ENCODE measurements around the gene ULBP1. TPM values are rescaled to one million over a fixed set of nuclear protein-coding genes. Genes with fewer than 3 reads are reported as not detected.

ULBP1 gene
- total and polyA plus RNA-seq, 8 donors, result 0.02 to 1.3 (median 0.09) TPM; not detected in 3

GRCh38 chr6:149975400-149975799 is 11.7 kb downstream of the ULBP1 start:
- no peak for FAIRE-seq
- ATAC-seq, result no peak
- Histone ChIP-seq H3K27ac (no peak overlapping the region), H3K36me3 (no peaks in the 10 kb centered on the region), H3K4me3 (no peak overlapping the region), H3K4me1 (no peaks in the 10 kb centered on the region), H3K27me3 (peaks cover 0 to 9% (median 0%) of the 10 kb centered on the region in 4 donors), H3K9me3 (no peaks in the 10 kb centered on the region)
- no peak for TF ChIP-seq CTCF (IDR thresholded peaks at IDR 0.05)
- DNase-seq, result no peak
- intact Hi-C loops (cut with DNase I), result no loop called here

- H3K36me3 ChIP-seq, result no peaks in the 10 kb centered on the region
- DNase-seq, result no peak
- TF ChIP-seq CTCF (IDR thresholded peaks at IDR 0.05), result no peak
- intact Hi-C loops (cut with DNase I), result no loop called here
- no peak for ATAC-seq
- no peaks in the 10 kb centered on the region for H3K9me3 ChIP-seq
- peaks cover 0 to 9% (median 0%) of the 10 kb centered on the region in 4 donors for H3K27me3 ChIP-seq
- H3K4me3 ChIP-seq, result no peak overlapping the region
- H3K27ac ChIP-seq, result no peak overlapping the region
- no peak for FAIRE-seq
- 52 to 81% methylated on average over 4 of the region's 4 CpGs for WGBS, 2 donors
- no peaks in the 10 kb centered on the region for H3K4me1 ChIP-seq
Measured at GRCh38 chr6:149977221-149977620, 13.5 kb downstream of the ULBP1 start.

- Histone ChIP-seq H3K9me3 (no peaks in the 10 kb centered on the region), H3K27me3 (peaks cover 0 to 9% (median 0%) of the 10 kb centered on the region in 4 donors), H3K4me1 (no peaks in the 10 kb centered on the region), H3K4me3 (no peak overlapping the region), H3K36me3 (no peaks in the 10 kb centered on the region), H3K27ac (no peak overlapping the region)
- no peak for ATAC-seq
- DNase-seq, result no peak
- no peak for FAIRE-seq
- intact Hi-C loops (cut with DNase I), result no loop called here
- TF ChIP-seq CTCF (IDR thresholded peaks at IDR 0.05), result no peak
Measured at GRCh38 chr6:149978610-149979009, 14.9 kb downstream of the ULBP1 start.

GRCh38 chr6:149979293-149979692 is 15.6 kb downstream of the ULBP1 start:
- no peaks in the 10 kb centered on the region for H3K36me3 ChIP-seq
- H3K4me3 ChIP-seq, result no peak overlapping the region
- peaks cover 0 to 9% (median 0%) of the 10 kb centered on the region in 4 donors for H3K27me3 ChIP-seq
- intact Hi-C loops (cut with DNase I), result no loop called here
- TF ChIP-seq CTCF (IDR thresholded peaks at IDR 0.05), result no peak
- no peak for ATAC-seq
- no peaks in the 10 kb centered on the region for H3K9me3 ChIP-seq
- WGBS, 2 donors, result 58 to 73% methylated on average over 6 of the region's 6 CpGs
- no peaks in the 10 kb centered on the region for H3K4me1 ChIP-seq
- no peak for DNase-seq
- no peak overlapping the region for H3K27ac ChIP-seq
- no peak for FAIRE-seq

- peaks cover 0 to 19% (median 9%) of the 10 kb centered on the region in 4 donors for H3K27me3 ChIP-seq
- WGBS, 2 donors, result 29 to 49% methylated on average over 9 of the region's 9 CpGs
- H3K9me3 ChIP-seq, result no peaks in the 10 kb centered on the region
- intact Hi-C loops (cut with DNase I), result no loop called here
- no peaks in the 10 kb centered on the region for H3K4me1 ChIP-seq
- no peaks in the 10 kb centered on the region for H3K36me3 ChIP-seq
- DNase-seq, result no peak
- no peak overlapping the region for H3K27ac ChIP-seq
- no peak for TF ChIP-seq CTCF (IDR thresholded peaks at IDR 0.05)
- no peak for FAIRE-seq
- no peak for ATAC-seq
- H3K4me3 ChIP-seq, result no peak overlapping the region
Measured at GRCh38 chr6:149983145-149983544, 19.4 kb downstream of the ULBP1 start.
